GM21447 (cell line): Measurements from ENCODE around the gene PXMP4.
"Not testable (repeated sequence)": the region's sequence is repeated elsewhere in the genome, so short reads cannot be mapped to it uniquely, and the experiment has no call there.

ENCODE experiments used
- ATAC-seq: cut with Tn5 transposase; IDR thresholded peaks from one replicate; pipeline ENCODE4 v1.9.1; 2021; ENCODE audit not compliant: unreplicated experiment

Gene PXMP4

DNA sequence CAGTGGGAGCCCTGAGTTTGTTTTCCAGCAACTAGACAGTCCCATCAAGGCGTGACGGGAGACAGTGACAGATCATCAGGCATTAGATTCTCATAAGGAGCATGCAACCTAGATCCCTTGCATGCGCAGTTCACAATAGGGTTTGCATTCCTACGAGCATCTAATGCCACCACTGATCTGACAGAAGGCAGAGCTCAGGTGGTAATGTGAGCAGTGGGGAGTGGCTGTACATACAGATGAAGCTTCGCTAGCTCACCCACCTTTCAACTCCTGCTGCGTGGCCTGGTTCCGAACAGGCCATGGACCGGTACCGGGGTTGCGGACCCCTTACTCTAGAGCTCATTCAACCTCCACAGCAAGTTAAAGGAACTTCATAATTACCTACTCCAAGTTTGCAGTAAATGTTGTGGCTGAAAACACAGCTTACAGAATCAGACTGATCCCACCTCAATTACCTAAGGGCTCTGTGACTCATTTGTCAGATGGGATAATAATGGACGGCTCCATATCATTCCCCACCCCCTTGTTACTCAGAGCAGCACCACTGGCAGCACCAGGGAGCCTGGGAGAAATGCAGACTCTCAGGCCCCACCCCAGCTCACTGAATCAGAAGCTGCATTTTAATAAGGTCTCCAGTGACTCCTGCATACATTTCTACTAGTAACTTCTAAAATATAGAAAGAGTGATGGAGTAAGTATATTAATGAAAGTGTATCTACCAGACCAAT, 15.7 kb downstream of the PXMP4 start:
- no peak for ATAC-seq

DNA sequence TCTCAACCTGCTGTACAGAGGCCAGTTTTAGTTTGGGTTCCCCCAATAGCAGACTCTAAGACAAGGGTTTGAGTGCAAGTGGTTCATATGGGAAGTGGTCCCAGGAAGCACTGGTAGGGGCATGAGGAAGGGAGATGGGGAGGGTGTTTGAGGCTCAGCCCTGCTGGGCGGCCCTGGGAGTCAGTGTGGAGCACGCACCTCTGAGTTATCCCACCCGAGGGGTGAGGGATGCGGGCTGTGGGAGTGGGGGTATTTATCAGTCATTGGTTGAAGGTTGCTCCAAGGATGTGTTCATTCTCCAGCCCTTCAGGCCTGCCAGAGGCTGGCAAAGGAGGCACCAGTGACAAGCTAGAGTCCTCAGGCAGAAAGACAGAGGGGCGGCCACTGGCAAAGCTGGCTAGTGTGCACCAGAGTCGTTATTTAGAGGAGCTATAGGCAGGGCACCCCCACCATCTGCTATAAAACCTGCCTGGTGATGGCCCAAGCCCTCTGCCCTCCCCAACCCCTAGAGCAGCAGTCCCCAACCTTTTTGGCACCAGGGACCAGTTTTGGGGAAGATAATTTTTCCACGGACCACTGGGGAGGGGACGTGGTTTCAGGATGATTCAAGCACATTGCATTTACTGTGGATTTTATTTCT, 16.5 kb downstream of the PXMP4 start:
- ATAC-seq = no peak

DNA sequence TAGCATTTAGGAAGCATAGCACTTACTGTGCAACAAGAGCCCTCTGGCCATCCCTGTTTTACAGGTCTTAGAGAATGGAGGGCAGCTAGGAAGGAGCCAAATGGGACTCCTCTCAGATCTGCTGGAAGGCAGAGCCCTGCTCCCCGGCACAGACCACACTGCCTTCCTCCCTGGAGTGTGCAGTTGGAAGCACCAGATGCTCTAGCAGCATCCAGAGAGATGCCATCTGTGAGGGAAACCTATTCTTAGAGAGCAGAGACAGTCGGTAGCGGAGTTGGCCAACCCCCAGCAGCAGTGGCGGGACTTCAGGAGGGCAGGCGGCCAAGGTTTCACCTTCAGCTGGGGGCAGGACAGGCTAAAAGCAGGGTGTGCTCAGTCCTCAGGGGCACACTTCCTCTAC, 17.2 kb downstream of the PXMP4 start:
- no peak for ATAC-seq

DNA sequence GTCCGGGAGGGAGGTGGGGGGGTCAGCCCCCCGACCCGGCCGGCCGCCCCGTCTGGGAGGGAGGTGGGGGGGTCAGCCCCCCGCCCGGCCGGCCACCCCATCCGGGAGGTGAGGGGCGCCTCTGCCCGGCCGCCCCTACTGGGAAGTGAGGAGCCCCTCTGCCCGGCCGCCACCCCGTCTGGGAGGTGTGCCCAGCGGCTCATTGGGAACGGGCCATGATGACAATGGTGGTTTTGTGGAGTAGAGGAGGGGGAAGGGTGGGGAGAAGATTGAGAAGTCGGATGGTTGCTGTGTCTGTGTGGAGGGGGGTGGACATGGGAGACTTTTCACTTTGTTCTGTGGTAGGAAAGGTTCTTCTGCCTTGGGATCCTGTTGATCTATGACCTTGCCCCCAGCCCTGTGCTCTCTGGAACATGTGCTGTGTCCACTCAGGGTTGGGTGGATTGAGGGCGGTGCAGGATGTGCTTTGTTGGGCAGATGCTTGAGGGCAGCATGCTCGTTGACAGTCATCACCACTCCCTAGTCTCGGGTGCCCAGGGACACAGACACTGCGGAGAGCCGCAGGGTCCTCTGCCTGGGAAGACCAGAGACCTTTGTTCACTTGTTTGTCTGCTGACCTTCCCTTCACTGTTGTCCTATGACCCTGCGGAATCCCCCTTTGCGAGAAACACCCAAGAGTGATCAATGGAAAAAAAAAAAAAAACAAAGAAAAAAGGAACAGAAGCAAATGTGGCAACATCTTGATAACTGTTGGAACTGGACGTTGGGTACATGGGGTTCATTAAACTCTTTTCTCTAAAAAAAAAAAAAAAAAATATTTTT, 18.3 kb downstream of the PXMP4 start:
- no peak for ATAC-seq

DNA sequence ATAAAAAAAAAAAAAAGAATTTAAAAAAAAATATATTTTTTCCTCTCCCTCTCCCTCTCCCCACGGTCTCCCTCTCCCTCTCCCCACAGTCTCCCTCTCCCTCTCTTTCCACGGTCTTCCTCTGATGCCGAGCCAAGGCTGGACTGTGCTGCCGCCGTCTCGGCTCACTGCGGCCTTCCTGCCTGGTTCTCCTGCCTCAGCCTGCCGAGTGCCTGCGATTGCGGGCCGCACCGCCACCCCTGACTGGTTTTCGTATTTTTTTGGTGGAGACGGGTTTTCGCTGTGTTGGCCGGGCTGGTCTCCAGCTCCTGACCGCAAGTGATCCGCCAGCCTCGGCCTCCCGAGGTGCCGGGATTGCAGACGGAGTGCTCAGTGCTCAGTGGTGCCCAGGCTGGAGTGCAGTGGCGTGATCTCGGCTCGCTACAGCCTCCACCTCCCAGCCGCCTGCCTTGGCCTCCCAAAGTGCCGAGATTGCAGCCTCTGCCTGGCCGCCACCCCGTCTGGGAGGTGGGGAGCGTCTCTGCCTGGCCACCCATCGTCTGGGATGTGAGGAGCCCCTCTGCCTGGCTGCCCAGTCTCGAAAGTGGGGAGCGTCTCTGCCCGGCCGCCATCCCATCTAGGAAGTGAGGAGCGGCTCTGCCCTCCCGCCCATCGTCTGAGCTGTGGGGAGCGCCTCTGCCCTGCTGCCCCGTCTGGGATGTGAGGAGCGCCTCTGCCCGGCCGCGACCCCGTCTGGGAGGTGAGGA, 19.2 kb downstream of the PXMP4 start:
- ATAC-seq = not testable (repeated sequence)

DNA sequence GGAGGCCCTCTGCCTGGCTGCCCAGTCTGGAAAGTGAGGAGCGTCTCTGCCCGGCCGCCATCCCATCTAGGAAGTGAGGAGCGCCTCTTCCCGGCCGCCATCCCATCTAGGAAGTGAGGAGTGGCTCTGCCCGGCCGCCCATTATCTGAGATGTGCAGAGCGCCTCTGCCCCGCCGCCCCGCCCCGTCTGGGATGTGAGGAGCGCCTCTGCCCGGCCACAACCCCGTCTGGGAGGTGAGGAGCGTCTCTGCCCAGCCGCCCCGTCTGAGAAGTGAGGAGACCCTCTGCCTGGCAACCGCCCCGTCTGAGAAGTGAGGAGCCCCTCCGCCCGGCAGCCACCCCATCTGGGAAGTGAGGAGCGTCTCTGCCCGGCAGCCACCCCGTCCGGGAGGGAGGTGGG, 21.1 kb downstream of the PXMP4 start:
- not testable (repeated sequence) for ATAC-seq

DNA sequence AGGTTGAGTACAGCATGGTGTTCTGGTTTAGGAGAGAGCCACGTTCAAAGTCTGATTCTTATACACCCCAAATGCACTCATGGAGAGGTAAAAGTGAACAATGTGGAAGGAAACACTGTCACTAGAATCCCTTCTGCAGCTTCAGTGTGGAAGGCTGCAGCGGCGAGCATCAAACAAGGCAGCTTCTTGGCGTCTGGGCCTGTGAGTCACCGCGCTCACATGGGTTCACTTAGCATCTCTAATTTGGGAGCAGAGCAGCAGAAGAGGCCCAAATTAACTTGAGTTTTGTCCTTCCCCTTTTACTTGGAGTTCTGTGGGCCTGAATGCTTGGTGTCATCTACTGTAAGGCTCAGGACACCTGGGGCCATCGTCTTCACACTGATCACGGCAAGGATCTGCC, 23.0 kb downstream of the PXMP4 start:
- ATAC-seq = no peak

DNA sequence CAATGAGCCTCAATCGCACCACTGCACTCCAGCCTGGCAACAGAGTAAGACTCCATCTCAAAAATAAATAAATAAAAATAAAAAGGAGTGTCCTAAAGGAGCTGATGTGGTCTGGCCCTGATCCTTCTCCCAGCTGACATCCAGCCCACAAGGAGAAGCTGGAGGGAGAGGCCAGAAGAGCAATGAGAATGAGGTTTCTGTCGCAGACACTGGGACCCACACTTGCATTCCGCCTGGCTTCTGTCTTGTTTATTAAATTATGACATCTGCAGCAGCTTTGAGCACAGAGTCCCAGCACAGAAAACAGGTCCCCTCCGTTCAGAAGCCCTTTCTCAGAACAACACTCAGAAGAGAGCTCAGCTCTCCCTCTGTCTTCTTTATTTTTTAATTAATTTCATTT, 23.7 kb downstream of the PXMP4 start:
- no peak for ATAC-seq

DNA sequence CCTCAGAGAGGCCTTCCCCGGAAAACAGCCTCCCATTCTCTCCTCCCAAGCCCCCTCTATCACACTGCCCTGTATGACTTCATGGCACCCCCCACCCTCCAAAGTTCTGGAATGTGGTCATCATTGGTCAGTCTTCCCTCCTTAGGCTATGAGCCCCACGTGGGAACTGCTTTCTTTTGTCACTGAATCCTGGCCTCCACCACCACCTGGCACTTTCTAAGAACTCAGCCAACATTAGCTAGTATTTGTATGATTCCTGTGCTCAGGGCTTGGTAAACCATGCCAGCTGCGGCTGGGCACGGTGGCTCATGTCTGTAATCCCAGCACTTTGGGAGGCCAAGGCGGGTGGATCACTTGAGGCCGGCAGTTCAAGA, 25.5 kb downstream of the PXMP4 start:
- ATAC-seq = no peak

DNA sequence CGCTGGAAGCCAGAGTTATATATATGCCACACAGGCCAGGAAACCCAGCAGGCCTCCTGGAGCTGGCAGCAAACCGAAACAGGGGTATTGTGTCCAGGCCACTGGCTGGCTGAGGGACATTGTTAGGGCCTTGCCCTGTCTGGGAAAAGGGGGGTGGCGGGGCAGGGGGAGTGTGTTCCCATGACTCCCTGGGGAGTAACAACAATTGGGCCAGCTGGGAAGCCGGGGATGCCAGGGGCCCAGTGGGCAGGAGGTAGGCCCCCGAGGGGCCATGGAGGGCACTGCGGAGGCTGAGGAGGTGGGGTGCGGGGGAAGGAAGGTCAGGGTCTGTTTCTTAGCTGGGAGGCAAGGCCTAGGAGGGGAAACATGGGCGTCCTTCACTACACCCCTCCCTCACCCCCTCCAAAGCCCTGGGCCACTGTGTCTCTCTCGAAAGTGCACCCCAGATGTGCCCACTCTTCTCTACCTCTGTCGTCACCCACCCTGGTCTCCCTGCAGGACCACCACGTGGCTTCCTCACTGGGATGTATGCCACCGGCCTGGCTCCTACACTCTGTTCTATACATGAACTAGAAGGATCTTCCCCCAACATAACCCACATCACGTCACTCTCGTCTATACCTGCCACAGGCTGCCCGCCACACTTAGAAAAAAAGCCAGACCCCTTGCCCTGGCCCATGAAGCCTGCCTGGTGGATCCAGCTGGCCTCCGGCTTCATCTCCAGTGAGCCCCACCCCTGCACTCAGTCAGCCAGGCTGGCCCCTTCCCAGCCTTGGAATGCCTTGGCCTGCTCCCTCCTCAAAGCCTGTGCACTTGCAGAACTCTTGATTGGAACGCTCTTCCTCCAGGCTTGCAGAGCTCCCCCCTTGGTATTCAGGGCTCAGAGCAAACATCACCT, 26.1 kb downstream of the PXMP4 start:
- no peak for ATAC-seq

DNA sequence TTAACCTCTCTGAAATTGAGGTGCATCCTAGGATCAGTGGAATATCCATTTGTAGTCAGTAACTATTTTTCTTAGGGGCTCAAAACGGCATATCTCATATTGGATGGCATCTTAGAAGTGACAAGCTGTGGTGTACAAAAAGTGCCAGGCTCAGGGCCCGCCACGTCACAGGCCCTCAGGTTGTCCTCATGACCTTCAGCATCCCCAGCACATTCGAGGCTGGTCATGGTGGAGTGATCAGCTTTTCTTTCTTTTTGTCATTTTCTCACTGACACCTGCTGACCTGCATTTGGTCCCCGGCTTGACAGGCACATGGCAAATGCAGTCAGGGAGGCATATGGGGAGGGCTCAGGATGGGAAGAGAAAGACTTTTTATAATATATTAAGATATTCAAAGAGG, 26.8 kb downstream of the PXMP4 start:
- no peak for ATAC-seq

DNA sequence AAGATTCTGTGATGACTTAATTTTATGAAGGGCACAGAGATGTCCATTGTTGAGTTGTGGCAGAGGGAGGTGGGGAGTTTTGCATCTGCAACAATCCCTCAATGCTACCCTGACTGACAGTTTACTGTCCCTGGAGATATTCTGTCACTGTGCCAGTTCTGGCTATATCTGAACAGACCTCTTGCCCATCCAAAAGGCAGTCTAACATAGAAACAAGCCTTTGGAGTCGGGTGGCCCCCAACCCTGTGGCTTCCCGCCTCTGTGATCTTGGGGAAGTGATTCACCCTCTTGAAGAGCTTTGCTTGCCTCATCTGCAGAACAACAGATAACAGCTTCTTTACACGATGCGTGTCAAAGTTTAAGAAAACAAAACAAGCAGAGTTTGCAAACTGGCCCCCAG, 30.1 kb downstream of the PXMP4 start:
- no peak for ATAC-seq

DNA sequence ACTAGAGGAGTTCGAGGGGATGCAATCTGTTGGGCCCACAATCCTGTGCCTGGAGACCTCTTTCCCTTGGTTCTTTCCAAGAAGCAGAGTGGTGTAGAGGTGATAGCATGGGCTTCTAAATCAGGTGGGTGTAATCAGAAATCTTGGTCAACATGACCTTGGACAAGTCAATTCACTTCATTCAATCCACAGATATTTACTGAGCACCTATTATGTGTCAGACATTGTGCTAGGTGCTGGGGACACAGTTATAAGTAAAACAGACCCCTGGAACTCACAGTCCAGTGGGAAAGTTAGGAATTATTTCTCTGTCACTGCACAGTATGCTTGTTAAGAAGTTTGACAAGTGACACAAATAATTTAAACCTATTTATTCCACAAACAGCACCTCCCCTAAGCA, 30.6 kb downstream of the PXMP4 start:
- no peak for ATAC-seq

DNA sequence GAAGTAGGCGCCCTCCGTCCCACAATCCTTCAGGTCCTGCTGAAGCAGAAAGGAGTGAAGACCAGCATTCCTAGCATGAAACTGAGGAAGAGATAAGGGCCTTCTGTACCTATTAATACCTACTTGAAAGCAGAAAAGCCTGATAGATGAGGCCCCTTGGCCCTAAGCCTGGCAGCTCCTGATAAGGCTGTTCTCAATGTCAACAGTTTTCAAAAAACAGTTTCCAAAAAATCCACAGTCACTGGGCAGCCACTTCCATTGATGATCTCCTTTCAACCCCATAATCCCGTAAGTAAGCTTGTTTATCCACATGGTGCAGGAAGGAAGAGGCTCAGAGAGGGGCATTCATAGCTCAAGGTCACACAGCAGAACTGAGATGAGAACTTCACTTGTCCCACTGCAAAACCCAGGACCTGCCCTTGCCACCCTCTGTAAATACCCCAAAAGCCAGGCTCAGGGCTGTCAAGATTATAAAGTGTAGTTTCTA, 31.1 kb downstream of the PXMP4 start:
- no peak for ATAC-seq

DNA sequence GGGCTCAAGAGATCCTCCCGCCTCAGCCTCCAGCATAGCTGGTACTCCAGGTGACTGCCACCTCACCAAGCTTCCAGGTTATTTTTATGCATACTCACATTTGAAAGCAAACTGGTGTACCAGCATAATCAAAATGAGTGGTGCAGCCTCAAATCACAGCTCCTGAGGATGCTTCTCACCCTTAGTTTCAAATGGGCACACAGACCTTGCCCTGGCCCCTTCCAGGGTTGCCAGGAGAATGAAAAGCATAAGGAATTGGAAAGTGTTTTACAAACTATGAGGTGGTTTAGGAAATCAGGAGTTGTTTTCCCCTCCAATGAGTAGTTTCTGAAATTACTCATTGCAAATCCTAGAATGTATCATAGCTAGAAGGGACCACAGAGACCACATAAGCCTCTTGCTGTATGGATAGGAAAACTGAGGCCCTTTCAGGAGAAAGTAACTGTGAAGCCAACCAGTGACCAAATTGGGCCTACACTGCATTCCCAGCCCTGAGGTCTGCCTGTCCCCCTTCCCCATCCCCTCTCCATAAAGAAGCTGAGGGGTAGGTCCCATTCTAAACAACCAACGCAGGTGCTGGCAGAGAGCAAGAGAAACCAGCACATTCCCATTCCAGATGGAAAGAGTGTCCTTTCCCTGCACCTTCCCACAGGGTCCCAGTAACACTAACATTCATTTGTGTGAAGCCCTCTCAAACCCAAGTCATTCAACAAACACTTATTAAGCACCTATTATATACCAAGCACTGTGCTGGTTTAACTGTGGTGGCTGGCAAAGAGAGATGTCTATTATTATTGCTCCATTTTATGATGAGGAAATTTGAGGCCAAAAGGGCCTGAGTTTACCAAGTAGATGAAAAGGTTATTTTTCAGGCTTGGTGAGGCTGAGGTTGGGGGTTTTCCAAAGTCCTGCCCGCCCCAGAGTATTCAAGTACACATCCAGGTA, 31.8 kb downstream of the PXMP4 start:
- ATAC-seq = no peak

DNA sequence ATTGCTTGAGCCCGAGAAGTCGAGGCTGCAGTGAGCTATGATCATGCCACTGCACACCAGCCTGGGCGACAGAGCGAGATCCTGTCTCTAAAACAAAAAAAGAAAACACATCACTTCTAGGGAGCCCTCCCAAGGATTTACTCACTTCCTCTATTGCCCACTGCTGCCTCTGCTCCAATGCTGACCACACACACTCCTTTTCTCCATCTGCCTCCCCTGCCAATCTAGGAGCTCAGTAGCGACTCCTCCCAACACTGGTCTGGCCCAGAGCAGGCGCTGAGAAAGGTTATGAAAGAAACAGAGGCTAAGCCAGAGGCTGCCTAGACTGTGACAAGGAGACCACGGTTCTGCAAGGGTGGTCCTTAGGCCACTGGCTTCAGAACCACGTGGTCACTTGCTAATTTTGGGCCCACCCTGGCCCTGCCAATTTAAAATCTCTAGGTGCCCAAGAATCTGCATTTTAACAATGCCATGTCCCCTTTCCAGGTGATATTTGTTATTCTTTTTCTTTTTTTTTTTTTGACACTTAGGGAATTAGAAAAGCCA, 32.7 kb downstream of the PXMP4 start:
- no peak for ATAC-seq

DNA sequence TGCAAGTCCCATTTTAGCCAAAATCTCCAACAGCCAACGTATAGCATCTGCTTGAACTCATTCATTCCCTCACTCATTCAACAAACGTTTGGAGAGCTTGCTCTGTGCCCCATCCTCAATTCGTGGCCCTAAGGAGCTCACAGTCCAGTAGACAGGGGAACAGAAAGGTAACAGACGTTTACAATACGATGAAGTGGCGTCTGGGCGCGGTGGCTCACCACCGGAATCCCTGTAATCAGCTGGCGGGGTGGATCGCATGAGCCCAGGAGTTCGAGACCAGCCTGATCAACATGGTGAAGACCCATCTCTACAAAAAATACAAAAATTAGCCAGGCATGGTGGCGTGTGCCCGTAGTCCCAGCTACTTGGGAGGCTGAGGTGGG, 33.1 kb downstream of the PXMP4 start:
- no peak for ATAC-seq

DNA sequence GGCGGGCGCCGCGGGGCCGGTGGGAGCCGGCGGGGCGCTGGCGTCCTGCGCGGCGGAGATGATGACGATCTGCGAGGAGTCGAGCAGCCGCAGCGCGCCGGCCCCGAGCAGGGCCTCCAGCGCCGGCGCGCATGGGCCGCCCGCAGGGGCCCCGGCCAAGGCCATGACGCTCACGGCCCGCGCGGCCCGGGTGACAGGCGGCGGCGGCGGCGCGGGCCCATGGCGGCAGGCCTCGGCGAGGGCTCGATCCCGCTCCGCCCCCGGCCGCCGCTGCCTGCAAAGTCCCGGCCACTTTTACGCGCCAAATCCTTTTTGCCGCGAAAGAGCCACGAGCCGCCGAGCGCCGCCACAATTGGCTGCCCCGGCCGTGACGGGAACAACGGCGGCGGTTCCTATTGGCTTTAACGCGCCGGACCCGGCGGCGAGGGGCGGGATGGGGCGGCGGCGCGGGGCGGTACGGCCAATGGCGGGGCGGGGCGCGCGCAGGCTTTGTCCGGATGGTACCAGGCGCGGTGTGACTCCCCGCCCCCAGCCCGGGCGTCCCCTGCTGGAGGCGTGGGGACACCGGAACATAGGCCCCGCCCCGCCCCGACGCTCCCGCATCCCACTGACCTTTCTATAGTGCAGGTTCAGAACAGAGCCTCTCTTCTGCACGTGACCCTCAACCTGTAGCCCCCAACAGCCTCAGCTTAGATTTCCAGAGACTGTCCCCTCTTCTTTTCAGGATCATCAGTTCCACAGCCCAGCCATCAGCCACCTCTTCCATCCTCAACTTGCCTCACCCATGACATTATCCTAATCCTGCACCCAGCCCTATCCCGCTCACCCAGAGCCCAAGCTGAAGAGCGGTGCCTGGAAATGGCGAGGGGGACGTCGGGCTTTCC, 33.8 kb downstream of the PXMP4 start, which contains the start of gene E2F1:
Gene E2F1 (minus strand): TSS at position 286 of the 884 bp plus-strand sequence. CDS start 121 bp downstream, at position 165.
- ATAC-seq = peak; percentile 63
